KBM-7 (cell line): ENCODE measurements around the gene RIPOR3.
"Not testable (repeated sequence)": the region's sequence is repeated elsewhere in the genome, so short reads cannot be mapped to it uniquely, and the experiment has no call there.

Experiments used
- DNase-seq: peaks from one replicate; pipeline ENCODE4 v3.0.0-alpha.2; 2015
- in situ Hi-C: fragments of 300-500 bp; cut with MboI; formaldehyde crosslinking; loops from 2 replicates; pipeline ENCODE4 v1.14.3; 2020; ENCODE audit warnings: low sequenced_read_pairs, low pct_unique_long_range_greater_than_20kb, mixed read lengths

The RIPOR3 gene

DNA sequence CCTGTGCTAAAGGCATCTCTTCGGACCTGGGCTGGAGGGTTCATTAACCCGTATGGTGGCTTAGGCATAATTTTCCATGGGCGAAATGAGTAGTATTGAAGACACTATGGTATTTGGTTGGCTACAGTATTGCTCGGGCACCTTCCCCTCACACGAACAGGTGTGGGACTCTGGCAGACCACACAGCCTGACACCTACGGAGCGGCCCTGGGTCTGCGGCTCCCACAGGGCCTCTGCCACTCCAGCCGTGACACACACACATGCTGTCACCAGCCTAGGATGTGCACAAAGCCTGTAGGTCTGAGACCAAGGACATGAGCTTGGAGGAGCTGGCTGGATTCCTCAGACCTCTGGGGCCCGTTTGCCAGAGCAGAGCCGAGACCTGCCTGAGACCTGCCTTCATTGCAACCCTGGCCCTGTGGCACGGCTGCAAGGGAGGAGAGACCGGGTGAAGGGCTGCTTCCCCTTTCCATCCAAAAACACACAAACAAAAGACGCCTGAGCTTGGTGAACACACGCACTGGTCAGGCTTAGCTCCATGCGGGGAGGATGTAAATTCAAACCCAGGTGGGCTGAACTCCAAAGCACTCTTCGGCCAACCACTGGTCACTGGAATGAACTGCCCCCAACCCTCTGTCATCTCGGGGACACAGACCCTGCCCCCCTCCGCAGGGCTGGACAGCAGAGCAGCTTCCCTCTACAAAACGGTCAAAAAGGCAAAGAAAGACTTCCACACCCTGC lies 51.2 kb downstream of the RIPOR3 start:
- peak; percentile 31 for DNase-seq
- in situ Hi-C loops = not testable (repeated sequence)

DNA sequence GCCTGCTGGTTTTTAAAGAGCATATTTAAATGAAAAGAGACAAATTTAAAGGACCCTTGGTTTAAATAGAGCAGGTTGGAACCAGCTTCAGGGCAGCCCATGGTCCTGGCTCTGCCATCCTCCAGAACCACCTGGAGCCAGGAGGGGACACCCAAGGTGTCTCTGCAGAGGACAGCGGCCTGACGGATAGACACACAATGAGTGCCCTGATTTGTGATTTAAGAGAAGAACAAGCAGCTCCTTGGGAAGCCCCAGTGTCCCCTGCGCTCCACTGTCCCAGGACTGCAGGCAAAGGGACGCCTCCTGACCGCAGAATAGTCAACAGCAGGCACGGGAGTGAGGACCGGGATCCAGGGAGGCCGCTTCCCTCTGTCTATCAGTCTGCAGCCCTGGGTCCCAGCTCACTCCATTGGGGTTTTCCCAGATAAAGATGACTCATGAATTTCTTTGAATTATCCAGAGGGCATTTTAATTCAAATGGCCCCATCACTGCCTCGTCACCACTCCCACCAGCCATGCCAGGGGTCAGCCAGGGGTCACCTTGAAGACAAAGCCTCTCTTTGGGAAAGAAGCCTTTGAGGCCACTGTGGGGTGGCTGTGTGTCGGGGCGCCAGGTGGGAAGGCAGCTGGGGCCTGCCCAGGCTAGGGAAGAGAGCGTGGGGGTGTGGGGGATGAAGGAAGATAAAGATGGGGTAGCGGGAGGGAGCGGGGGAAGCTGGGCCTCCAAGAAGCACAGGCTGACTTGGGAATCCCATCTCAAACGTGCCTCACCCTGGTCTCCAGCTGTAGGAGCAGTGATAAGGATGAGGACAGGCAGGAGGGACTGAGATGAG lies 53.1 kb downstream of the RIPOR3 start:
- not testable (repeated sequence) for DNase-seq

DNA sequence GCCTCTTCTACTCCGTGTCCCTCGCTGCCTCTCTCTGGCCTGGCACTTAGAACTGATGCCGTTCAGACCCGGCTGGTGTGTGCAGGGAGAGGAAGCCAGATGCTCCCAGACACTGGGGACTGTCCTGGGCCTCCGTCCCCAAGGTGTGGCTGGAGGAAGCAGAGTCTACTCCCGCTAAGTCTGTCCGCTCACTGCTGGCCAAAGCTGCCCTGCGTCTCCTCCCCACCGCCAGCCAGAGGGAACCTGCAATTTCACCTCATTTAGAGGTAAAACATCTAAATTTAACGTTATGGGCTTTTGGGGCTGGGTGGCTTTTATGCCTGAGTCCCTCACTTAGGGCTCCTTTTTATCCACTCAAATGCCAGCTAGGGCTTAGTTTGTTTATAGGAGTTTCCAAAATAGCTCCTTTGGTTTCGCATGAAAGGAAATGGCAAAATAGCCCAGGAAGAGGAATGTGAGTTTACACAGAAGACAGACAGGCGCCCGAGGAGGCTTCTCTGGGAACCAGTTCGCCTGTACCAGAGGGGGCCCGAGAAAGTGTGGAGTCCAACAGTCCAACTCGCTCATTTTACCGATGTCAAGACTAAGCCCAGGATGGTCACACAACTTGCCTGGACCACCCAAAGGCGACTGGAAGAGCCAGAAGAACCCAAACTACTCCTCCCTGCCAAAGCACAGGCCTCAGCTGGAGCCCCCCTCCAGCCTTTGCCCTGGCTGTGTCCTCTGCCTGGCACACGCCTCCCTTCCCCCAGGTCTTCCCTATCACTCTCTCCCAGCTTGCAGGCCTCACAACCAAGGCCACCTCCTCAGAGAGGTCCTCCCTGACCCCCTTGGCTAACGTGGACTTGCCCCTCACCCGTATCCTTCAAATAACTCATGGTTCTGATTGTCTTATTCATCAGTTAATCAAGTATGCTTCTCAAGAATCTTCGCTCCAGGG lies 54.5 kb downstream of the RIPOR3 start:
- in situ Hi-C loops = no loop called here
- DNase-seq = no peak

More for the DNA sequence above, 53.1 kb downstream of the RIPOR3 start:
- in situ Hi-C loops = not testable (repeated sequence)

DNA sequence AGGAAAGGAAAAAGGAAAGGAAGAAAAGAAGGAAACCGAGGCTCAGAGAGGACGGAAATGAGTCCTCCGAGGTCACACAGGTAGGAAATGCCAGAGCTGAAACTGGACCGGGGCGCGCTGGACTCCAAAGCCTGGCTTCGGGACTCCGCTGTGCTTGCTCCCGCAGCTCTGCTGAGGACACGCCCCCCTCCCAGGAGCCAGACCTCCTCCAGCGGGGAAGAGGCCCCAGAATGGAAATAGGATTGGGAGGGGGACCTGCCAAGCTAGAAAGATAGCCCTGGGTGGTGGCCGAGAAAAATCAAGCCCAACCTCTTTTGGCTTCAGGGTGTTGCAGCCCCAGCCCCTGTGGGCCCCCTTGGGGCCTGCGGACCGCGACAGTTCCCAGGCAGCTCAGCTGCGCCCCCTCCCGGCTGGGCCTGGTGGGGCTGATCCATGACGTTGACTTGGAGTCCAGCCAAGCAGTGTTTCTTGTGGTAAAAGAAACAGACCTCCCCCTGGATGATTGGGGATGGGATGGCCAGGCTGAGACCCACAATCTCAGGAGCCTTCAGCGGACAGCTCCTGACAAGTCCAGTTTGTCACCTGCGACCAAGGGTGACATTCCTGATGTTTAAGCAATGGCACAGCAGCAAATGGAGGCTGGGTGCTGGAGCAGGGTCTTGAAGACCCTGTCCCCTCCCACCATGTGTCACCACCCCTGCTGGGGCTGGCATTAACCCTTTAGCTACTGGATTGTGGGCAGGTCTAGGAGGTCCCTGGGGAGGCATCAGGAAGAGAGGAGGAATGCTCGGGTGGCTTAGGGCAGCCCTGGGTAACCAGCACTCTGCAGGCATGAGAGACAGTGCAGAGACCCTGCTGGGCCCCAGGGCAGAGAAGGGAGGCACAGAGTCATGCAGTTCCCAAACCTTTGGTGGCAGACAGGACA lies 55.4 kb downstream of the RIPOR3 start:
- in situ Hi-C loops = no loop called here

DNA sequence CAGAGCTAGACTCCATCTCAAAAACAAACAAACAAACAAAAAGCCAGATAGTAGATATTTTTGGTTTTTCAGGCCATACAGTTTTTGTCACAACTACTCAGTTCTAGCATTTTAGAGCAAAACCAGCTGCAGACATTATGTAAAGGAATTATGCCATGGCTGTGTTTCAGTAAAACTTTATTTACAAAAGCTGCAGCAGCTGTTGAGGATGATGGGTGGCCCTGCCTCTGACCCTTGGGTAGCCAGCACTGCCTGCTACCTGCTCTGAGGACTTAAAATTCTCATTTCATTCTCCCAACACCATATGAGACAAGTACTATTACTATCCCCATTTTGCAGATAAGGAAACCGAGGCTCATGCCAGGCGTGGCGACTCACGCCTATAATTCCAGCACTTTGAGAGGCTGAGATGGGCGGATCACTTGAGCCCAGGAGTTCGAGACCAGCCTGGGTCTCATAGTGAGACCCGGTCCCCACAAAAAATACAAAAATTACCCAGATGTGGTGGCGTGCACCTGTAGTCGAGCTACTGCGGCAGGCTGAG lies 56.3 kb downstream of the RIPOR3 start:
- in situ Hi-C loops = no loop called here
- no peak for DNase-seq

More for the DNA sequence above, 55.4 kb downstream of the RIPOR3 start:
- DNase-seq = peak; percentile 91

DNA sequence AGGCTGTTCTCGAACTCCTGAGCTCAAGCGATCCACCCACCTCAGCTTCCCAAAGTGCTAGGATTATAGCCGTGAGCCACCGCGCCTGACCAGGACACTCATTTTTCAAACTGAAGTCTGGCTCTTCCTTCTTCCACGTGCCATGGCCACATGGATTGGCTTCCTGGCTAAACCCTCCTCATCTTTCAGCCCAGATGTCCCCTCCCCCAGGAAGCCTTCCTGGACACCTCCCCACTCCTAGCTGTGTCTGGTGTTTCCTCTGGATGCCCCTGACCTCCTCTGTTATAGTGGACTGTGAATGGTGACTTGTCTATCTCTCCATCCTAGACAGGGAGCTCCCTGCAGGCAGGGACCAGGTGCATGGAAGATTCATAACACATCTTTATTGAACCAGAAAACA lies 57.2 kb downstream of the RIPOR3 start:
- DNase-seq = no peak
- in situ Hi-C loops = no loop called here

DNA sequence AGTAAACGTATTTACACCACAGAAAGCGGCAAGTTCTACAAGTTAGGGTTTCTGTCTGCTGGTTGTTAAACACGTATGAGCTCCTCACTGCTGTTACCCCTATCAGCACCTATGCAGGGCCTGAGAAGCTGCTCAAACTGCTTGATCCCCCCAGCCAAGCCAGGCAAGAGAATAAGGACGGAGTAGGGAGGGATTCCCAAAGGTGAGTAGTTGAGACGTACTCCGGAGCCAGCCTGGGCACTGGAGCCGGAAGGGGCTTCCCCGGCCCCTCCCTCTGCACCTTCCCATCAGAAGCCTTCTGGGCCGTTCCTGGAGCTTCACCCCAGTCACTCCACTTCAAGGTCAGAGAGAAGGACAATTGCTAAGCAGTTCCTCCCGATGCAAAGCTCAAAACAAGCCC lies 58.0 kb downstream of the RIPOR3 start:
- no peak for DNase-seq
- in situ Hi-C loops = no loop called here

DNA sequence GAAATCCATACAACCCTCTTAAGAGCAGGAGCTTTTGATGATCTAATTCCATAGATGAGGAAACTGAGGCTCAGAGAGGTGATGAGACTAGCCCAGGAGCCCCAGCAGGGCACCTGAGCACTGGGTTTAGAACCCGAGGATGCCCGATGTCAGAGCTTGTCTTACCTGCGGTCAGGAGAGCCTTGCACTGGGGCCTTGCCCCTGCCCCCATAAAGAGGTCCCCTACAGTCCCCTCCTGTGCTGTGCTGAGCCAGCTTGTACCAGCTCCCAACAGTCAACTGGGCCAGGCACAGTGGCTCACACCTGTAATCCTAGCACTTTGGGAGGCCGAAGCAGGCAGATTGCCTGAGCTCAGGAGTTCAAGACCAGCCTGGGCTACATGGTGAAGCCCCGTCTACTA lies 58.6 kb downstream of the RIPOR3 start:
- no peak for DNase-seq
- in situ Hi-C loops = no loop called here

DNA sequence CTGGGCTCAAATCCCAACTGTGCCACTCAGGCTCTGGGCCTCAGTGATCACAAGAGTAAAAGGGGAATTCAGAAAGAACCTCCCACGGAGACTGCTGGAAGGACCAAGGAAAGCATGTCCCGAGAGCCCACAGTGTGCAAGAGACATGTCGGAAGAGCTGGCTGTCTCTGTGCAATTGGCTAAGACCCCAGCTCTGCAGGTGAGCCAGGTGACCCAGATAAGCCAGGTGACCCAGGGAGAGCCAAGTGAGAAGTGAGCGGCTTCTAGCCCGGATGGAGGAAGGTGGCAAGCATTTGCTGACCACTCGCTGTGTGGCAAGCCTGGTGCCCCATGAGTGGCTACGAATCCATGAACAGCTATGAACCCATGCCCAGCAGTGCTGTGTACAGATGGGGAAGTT lies 59.1 kb downstream of the RIPOR3 start:
- in situ Hi-C loops = no loop called here

DNA sequence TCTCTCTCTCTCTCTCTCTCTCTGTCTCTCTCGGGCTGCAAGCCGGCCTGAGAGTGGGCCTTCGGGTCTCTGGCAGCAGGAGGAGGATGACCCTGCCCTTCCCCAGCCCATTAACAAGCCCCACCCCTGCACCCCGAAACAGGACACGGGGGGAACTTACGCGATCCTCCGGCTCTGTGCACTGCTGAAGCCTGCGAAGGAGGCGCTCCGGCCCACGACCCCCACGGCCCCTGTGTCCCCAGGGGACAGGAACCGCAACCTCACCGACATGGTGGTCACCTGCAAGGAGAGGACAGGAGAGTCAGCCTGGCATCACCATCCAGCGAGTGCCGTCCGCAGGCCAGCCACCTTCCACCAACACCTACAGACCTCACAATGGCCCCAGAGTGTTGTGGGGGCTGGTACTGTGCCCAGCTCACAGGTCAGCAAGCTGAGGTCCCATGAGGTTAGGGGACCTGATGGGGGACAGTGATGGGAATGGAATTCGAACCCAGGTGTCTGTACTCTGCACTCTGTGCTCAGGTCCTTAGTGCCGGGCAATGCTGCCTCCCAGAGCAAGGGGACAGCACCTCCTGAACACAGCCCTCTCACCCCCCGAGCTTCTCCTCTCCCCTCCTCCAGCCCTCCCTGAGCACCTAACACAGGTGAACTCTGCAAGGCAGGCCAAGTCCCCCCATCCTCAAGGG lies 60.6 kb downstream of the RIPOR3 start:
- in situ Hi-C loops = no loop called here
- no peak for DNase-seq

More for the DNA sequence above, 59.1 kb downstream of the RIPOR3 start:
- DNase-seq = no peak

DNA sequence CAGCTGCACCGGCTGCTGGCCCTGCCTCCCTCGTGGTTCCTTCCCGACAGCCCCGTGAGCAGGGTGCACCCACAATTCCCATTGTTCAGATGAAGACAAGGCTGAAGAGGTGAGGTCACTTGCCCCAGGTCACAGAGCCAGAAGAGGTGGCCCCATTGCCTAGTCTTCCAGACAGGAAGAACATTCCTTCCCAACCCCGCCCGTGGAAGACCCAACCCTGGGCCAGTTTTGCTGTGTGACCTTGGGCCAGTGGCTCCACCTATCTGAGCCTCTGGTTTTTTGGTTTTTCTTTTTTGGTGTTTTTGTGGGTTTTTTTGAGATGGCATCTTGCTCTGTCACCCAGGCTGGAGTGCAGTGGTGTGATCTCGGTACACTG lies 61.7 kb downstream of the RIPOR3 start:
- in situ Hi-C loops = no loop called here
- DNase-seq = no peak

DNA sequence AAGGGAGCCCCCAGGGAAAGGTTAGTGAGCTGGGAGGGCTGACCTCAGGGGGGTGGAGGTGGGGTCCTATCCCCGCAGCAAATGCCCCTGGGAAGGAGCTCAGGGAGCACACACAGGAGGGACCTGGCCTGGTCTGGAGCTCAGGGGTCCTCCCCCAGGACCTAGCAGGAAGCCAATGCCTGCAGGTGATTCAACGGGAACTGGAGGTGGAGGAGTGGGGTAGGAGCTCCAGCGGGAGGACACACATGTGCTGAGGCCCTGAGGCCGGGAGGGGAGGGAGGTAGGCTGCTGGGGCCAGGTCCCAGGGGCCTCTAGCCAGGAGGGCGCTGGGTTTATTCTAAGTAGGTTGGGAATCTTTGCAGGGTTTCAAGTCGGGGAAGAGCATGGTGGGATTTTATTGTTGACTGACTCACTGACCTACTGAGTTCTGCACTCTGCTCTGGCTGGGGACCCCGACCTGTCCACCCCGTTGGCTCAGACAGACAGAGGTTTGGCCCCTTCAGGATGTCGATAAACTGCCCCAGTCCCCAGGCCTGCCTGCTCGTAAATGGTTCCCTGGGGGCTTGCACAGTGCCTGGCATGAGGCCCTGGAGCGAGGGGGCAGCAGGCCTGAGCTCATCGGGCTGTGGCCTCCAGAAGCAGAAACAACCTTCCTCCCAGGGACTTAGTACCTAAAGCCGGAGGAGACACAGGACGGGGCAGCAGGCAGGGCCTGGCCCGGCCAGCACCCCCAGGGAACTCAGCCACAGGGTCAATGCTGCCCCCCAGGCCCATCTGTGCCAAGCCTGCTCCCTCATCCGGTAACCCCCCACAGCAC lies 62.3 kb downstream of the RIPOR3 start:
- in situ Hi-C loops = no loop called here
- no peak for DNase-seq

DNA sequence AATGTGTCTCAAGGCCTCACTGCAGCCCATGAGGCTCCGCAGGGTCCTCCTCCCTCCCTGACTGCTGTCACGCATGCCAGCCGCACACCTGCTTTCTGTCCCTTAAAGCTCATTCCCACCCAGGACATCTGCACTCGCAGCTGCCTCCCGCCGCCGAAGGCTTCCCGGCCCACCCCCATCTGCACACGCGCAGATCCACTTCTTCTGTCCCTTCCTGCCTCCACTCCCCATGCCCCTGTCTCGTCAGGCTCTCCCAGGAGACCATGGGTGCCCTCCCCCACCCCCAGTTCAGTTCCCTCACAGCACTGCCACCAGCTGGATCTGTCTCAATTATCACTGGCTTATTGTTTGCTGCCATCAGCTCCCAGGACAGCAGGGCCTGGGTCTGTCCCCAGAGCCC lies 63.0 kb downstream of the RIPOR3 start:
- in situ Hi-C loops = no loop called here
- no peak for DNase-seq

DNA sequence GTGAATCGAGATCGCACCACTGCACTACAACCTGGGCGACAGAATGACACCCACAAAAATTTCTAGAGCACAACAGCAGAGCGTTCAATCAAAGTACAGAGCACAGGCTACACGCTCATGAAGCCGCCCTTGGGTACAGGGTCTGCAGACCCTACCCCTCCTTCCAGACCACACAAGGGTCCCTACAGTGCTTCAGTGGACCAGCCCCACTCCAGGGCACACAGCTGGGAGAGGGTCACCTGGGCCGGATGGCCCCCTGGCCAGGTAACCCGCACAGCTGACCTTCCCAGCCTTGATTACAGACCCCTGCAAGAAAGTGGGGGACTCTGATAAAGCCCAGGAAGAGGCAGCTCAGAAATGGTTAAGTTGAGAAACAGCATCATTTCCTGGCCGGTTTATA lies 63.6 kb downstream of the RIPOR3 start:
- in situ Hi-C loops = no loop called here
- DNase-seq = no peak

DNA sequence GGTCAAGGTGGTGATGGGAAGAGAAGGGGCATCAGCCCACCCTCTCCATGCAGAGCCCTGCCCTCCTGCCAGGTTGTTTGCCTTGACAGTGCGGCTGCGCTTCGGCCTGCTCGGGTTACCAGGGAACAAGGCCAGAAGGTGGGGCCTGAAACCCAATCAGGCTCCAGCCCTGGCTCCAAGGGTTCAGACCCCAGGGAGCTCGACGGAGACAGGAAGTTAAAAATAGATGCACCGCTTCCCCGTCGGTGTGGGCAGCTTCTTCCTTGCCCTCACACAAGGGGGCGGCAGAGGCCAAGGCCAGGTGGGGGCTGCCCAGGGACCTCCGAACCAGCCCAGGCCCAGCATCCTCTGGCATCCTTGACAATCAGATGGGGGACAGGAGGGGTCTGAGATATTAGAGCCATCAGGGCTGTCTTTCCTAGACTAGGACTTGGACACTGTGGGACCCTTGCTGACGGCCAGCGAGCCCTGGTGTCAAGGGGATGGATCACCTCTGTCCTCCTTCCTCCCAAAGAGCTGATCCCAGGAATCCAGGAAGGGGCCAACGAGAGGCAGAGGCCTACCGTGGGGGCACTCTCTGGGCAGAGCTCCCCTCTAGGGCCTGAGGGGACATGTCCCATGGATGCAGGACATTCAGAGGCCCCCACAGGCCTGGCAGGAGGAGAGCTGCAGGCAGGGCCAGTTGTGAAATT lies 65.2 kb downstream of the RIPOR3 start:
- peak; percentile 77 for DNase-seq
- in situ Hi-C loops = no loop called here

DNA sequence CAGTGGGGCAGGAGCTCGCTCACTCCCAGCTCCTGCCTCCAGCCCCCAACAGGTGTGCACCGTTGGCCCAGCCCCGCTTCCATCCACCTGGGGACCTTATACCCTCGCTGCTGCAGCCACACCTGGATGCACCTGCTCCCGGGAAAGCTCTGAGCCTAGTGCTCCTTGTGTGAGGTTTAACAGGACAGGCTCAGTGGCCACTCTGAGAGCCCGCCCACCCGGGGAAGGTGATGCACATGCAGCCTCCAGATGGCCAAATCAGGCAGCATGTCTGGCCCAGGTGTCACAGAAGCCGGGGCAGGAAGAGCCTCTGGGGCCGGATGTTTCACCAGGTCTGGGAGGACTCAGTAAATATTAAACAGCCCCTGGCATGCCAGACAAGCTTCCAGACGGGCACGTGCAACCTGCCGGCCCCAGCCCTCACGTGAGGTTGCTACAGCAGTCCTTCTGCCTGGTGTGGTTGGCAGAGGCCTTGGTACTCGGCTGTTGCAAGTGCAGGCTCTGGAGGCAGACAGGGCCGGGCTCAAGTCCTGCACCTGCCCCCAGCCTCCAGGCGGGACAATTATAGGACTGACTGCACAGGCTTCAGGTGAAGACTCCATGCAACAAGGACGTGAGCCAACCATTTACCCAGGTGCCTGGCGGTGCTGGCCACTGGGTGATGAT lies 66.9 kb downstream of the RIPOR3 start:
- in situ Hi-C loops = no loop called here
- no peak for DNase-seq
